K562 (cell line): ENCODE results near the gene PPFIA1. TPM values are rescaled to one million over a fixed set of nuclear protein-coding genes. Genes with fewer than 3 reads are reported as not detected.

Source experiments
- ATAC-seq: fragments of 200-7000 bp; cut with Tn5 transposase; 3 replicates; pipeline ENCODE4 v1.9.1; 2020; ENCODE audit warnings: moderate library complexity
- BruUV-seq: library from RNA; stranded (reverse); fragments of 400-500 nt; replicated peaks from 2 replicates; lab custom pipeline; 2021; lab: Mats Ljungman, UMichigan
- CTCF ChIA-PET: fragments of 300-600 bp; formaldehyde crosslinking; extraction: SDS; loops from one replicate; lab custom pipeline; 2021; ENCODE audit warnings: low intra/inter-chr PET ratio; lab: Yijun Ruan, JAX
- POLR2A ChIA-PET: fragments of 300-600, 350-650 bp; sonication (Branson Sonifier 250); formaldehyde crosslinking; extraction: SDS; loops from one replicate; lab custom pipeline; 2021; ENCODE audit warnings: antibody characterized with exemption, inconsistent platforms; lab: Yijun Ruan, JAX
- DNase-seq, 4 experiments: peaks; one replicate each; pipeline versions ENCODE4 v3.0.0 to v3.0.0-alpha.2; 2011 to 2018; ENCODE audit warnings: low spot score in 3 of 4, mixed read lengths in 3 of 4; ENCODE audit errors: extremely low read depth in 1 of 4
- FAIRE-seq: peaks from 2 replicates; lab custom pipeline; 2011; peaks lifted over from hg19 to GRCh38; lab: Jason Lieb, UNC
- H2AFZ ChIP-seq: 2 replicates; pipeline ENCODE4 v1.6.0; 2011; ENCODE audit warnings: low read depth, low read length, control low read depth, inconsistent platforms
- H3K27ac ChIP-seq: fragments of 200-600 bp; 3 replicates; pipeline ENCODE4 v1.8.0; 2011; ENCODE audit warnings: low read depth, mild to moderate bottlenecking, control low read depth, inconsistent platforms, low read length, moderate library complexity, mixed read lengths; ENCODE audit errors: extremely low read depth
- H3K27me3 ChIP-seq, 2 experiments: fragments of 300-600 bp in 1 of 2; 2 replicates in 1 of 2; 3 replicates in 1 of 2; pipeline versions ENCODE4 v1.6.0 to v1.8.0; 2011; ENCODE audit warnings: inconsistent platforms in 2 of 2, low read length in 2 of 2, mild to moderate bottlenecking in 1 of 2, mixed read lengths in 1 of 2, moderate library complexity in 1 of 2; ENCODE audit not compliant: control insufficient read depth in 2 of 2, insufficient read depth in 2 of 2
- H3K36me3 ChIP-seq: fragments of 300-600 bp; 3 replicates; pipeline ENCODE4 v1.8.0; 2011; ENCODE audit warnings: mild to moderate bottlenecking, low read length, inconsistent platforms; ENCODE audit not compliant: control insufficient read depth, insufficient read depth
- H3K4me1 ChIP-seq, 2 experiments: fragments of 200-600 bp in 1 of 2; replicated peaks in 1 of 2; 2 replicates in 1 of 2; 3 replicates in 1 of 2; pipeline versions ENCODE4 v1.5.1 to v1.8.0; 2011; ENCODE audit warnings: inconsistent platforms in 2 of 2, low read length in 2 of 2, mild to moderate bottlenecking in 1 of 2, mixed read lengths in 1 of 2, moderate library complexity in 1 of 2; ENCODE audit not compliant: control insufficient read depth in 2 of 2, insufficient read depth in 2 of 2
- H3K4me2 ChIP-seq: 2 replicates; pipeline ENCODE4 v1.6.1; 2011; ENCODE audit warnings: low read length, control low read depth, inconsistent platforms, mixed read lengths; ENCODE audit not compliant: insufficient read depth
- H3K4me3 ChIP-seq: fragments of 200-600 bp; sonication (generic), shearing (Covaris generic); 2 replicates; pipeline ENCODE4 v1.5.1; 2016; ENCODE audit warnings: control low read depth, inconsistent platforms
- H3K79me2 ChIP-seq: fragments of 200-600 bp; 3 replicates; pipeline ENCODE4 v1.8.0; 2011; ENCODE audit warnings: low read length, inconsistent platforms; ENCODE audit not compliant: control insufficient read depth, insufficient read depth
- H3K9ac ChIP-seq, 2 experiments: 2 replicates each; pipeline versions ENCODE4 v1.6.0 to v1.6.1; 2011; ENCODE audit warnings: low read depth in 2 of 2, low read length in 2 of 2, control low read depth in 1 of 2, inconsistent platforms in 1 of 2, mild to moderate bottlenecking in 1 of 2, mixed read lengths in 1 of 2; ENCODE audit not compliant: insufficient read depth in 1 of 2
- H3K9me1 ChIP-seq: one replicate; pipeline ENCODE4 v1.6.0; 2011; ENCODE audit warnings: inconsistent platforms, mild to moderate bottlenecking, low read length, moderate library complexity; ENCODE audit not compliant: control insufficient read depth, insufficient read depth
- H3K9me3 ChIP-seq: replicated peaks from 2 replicates; pipeline ENCODE4 v1.5.1; 2011; ENCODE audit warnings: low read depth, low read length, inconsistent platforms; ENCODE audit not compliant: control insufficient read depth, insufficient read depth
- H4K20me1 ChIP-seq: replicated peaks from 2 replicates; pipeline ENCODE4 v1.6.1; 2011; ENCODE audit warnings: low read length, inconsistent platforms, mixed read lengths; ENCODE audit not compliant: control insufficient read depth, insufficient read depth
- CBX5 ChIP-seq: IDR thresholded peaks from 2 replicates; pipeline ENCODE4 v1.6.1; 2014; ENCODE audit warnings: low read depth, borderline replicate concordance
- ETS1 ChIP-seq: conservative IDR thresholded peaks from 2 replicates; pipeline ENCODE4 v1.6.1; 2011; ENCODE audit warnings: low read depth, mild to moderate bottlenecking, low read length; ENCODE audit not compliant: control insufficient read depth
- NONO ChIP-seq, 2 experiments: fragments of 200-400 bp in 1 of 2; fragments of 450-650 bp in 1 of 2; formaldehyde crosslinking in 1 of 2; IDR thresholded peaks; 2 replicates each; pipeline ENCODE4 v1.6.1; 2017; ENCODE audit warnings: low read depth in 2 of 2, mild to moderate bottlenecking in 2 of 2, moderate library complexity in 2 of 2, low read length in 1 of 2
- RCOR1 ChIP-seq, 2 experiments: IDR thresholded peaks; 2 replicates each; pipeline ENCODE4 v1.6.1; 2012; ENCODE audit warnings: low read depth in 2 of 2, low read length in 2 of 2, borderline replicate concordance in 1 of 2, improper control_type of control experiment in 1 of 2
- ZNF263 ChIP-seq: sonication (generic); formaldehyde crosslinking; IDR thresholded peaks from 2 replicates; pipeline ENCODE4 v1.8.0; 2022; ENCODE audit warnings: mild to moderate bottlenecking, missing genetic modification reagents, borderline replicate concordance
- WGBS: fragments of 100-300 bp; shearing (Covaris generic); methylation state at CpG from one replicate; pipeline ENCODE4 v1.1.6; 2016; ENCODE audit warnings: low coverage, mixed read lengths; ENCODE audit not compliant: insufficient coverage; ENCODE audit errors: missing lambda C conversion rate; 5-methylcytosine and 5-hydroxymethylcytosine counted together
- in situ Hi-C: fragments of 300-500 bp; cut with MboI; formaldehyde crosslinking; loops from 4 replicates; pipeline ENCODE4 v1.15.0; 2018; ENCODE audit warnings: inconsistent platforms, mixed read lengths
- intact Hi-C: fragments of 100-400 bp; cut with micrococcal nuclease; formaldehyde crosslinking; loops from 2 replicates; pipeline ENCODE4 v1.14.2; 2022
- polyA plus RNA-seq, 8 experiments: library from polyadenylated mRNA; depleted of rRNA in 4 of 8; stranded (reverse) in 5 of 8; unstranded in 3 of 8; fragments of >200 nt; fragmentation: Nextera tagmentation in 2 of 8; fragmentation: Illumina TruSeq in 1 of 8; extraction: Ambion mirVana in 2 of 8; extraction: Trizol in 1 of 8; gene quantifications; 2 replicates each; pipeline versions ENCODE4 v1.2.1 to v1.2.3, GENCODE V29; 2011 to 2014; ENCODE audit warnings: inconsistent platforms in 1 of 8, missing spikeins in 1 of 8
- total RNA-seq, 7 experiments: library from RNA; depleted of rRNA in 6 of 7; stranded (reverse); fragments of >200 nt in 6 of 7; fragmentation: Illumina TruSeq in 2 of 7; extraction: Trizol in 2 of 7; gene quantifications; 2 replicates each; pipeline versions ENCODE4 v1.2.1 to v1.2.3, GENCODE V29; 2011 to 2021; ENCODE audit warnings: low replicate concordance in 1 of 7
- TF ChIP-seq, protein P1 (sequence below): fragments of 450-650 bp; IDR thresholded peaks from 2 replicates; pipeline ENCODE4 v1.6.1; 2016; ENCODE audit warnings: mild to moderate bottlenecking, moderate library complexity

PPFIA1 gene
- total and polyA plus RNA-seq, 9 of the 15 experiments (the other 6 are each of a cell fraction or from before 2014, with no cell fraction given) = 9.9 to 41.5 (median 28.5) TPM

DNA sequence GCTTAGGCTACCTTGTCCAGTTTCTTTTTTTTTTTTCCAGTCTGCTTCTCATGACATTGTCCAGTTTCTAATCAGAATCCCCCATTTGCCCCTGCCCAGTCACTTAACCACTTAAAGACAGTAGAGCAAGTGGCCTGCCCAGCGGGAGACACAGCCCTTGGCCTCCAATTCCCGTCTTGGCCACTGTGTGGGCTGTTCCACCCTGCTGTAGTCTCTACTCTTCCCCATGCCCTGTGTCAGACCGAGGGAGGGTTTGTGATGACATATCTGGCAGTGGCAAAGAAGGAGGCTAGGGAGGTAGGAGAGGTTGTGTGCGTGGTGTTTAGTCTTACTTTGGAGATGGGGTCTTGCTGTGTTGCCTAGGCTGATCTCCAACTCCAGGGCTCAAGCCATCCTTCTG lies 11.5 kb downstream of the PPFIA1 start:
- no peaks in the 10 kb centered on the region; a peak in 1 of 5 replicates for H3K4me1 ChIP-seq
- 0 out of 2 replicates have a peak, but pooled peaks cover 13% of the 10 kb centered on the region for H4K20me1 ChIP-seq
- ChIA-PET POLR2A (interaction anchor here (0.7 kb wide), 1 partner anchor 52 kb away, joined by 3 read pairs; no protein-coding TSS in a partner anchor), CTCF (no interaction called here)
- no peak overlapping the region for H2AFZ ChIP-seq
- no peaks in the 10 kb centered on the region for H3K27me3 ChIP-seq
- intact Hi-C loops = no loop called here
- TF ChIP-seq, protein P1, sequence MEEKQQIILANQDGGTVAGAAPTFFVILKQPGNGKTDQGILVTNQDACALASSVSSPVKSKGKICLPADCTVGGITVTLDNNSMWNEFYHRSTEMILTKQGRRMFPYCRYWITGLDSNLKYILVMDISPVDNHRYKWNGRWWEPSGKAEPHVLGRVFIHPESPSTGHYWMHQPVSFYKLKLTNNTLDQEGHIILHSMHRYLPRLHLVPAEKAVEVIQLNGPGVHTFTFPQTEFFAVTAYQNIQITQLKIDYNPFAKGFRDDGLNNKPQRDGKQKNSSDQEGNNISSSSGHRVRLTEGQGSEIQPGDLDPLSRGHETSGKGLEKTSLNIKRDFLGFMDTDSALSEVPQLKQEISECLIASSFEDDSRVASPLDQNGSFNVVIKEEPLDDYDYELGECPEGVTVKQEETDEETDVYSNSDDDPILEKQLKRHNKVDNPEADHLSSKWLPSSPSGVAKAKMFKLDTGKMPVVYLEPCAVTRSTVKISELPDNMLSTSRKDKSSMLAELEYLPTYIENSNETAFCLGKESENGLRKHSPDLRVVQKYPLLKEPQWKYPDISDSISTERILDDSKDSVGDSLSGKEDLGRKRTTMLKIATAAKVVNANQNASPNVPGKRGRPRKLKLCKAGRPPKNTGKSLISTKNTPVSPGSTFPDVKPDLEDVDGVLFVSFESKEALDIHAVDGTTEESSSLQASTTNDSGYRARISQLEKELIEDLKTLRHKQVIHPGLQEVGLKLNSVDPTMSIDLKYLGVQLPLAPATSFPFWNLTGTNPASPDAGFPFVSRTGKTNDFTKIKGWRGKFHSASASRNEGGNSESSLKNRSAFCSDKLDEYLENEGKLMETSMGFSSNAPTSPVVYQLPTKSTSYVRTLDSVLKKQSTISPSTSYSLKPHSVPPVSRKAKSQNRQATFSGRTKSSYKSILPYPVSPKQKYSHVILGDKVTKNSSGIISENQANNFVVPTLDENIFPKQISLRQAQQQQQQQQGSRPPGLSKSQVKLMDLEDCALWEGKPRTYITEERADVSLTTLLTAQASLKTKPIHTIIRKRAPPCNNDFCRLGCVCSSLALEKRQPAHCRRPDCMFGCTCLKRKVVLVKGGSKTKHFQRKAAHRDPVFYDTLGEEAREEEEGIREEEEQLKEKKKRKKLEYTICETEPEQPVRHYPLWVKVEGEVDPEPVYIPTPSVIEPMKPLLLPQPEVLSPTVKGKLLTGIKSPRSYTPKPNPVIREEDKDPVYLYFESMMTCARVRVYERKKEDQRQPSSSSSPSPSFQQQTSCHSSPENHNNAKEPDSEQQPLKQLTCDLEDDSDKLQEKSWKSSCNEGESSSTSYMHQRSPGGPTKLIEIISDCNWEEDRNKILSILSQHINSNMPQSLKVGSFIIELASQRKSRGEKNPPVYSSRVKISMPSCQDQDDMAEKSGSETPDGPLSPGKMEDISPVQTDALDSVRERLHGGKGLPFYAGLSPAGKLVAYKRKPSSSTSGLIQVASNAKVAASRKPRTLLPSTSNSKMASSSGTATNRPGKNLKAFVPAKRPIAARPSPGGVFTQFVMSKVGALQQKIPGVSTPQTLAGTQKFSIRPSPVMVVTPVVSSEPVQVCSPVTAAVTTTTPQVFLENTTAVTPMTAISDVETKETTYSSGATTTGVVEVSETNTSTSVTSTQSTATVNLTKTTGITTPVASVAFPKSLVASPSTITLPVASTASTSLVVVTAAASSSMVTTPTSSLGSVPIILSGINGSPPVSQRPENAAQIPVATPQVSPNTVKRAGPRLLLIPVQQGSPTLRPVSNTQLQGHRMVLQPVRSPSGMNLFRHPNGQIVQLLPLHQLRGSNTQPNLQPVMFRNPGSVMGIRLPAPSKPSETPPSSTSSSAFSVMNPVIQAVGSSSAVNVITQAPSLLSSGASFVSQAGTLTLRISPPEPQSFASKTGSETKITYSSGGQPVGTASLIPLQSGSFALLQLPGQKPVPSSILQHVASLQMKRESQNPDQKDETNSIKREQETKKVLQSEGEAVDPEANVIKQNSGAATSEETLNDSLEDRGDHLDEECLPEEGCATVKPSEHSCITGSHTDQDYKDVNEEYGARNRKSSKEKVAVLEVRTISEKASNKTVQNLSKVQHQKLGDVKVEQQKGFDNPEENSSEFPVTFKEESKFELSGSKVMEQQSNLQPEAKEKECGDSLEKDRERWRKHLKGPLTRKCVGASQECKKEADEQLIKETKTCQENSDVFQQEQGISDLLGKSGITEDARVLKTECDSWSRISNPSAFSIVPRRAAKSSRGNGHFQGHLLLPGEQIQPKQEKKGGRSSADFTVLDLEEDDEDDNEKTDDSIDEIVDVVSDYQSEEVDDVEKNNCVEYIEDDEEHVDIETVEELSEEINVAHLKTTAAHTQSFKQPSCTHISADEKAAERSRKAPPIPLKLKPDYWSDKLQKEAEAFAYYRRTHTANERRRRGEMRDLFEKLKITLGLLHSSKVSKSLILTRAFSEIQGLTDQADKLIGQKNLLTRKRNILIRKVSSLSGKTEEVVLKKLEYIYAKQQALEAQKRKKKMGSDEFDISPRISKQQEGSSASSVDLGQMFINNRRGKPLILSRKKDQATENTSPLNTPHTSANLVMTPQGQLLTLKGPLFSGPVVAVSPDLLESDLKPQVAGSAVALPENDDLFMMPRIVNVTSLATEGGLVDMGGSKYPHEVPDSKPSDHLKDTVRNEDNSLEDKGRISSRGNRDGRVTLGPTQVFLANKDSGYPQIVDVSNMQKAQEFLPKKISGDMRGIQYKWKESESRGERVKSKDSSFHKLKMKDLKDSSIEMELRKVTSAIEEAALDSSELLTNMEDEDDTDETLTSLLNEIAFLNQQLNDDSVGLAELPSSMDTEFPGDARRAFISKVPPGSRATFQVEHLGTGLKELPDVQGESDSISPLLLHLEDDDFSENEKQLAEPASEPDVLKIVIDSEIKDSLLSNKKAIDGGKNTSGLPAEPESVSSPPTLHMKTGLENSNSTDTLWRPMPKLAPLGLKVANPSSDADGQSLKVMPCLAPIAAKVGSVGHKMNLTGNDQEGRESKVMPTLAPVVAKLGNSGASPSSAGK = no peak
- TF ChIP-seq ZNF263 = no peak
- no peak for TF ChIP-seq NONO (IDR thresholded peaks at IDR 0.05; ENCODE audit: low read depth in 2 of 2, low read length in 1 of 2)
- no peak for TF ChIP-seq CBX5
- no peak for TF ChIP-seq ETS1
- TF ChIP-seq RCOR1 (IDR thresholded peaks at IDR 0.05; ENCODE audit: borderline replicate concordance in 1 of 2, low read depth in 2 of 2, low read length in 2 of 2) = no peak
- H3K4me2 ChIP-seq = no peak overlapping the region
- H3K9me3 ChIP-seq = no peaks in the 10 kb centered on the region
- no peak for FAIRE-seq
- H3K4me3 ChIP-seq = no peak overlapping the region
- 86% methylated on average over 4 of the region's 4 CpGs for WGBS
- ATAC-seq = peak; percentile 62
- H3K27ac ChIP-seq = no peak overlapping the region
- no peak for DNase-seq
- peaks cover 22% of the 10 kb centered on the region for H3K79me2 ChIP-seq
- peaks cover 4% of the 10 kb centered on the region for H3K9me1 ChIP-seq
- in situ Hi-C loops = no loop called here
- H3K9ac ChIP-seq = no peak overlapping the region
- H3K36me3 ChIP-seq = peaks cover 81% of the 10 kb centered on the region; the same call in 2 of the 3 replicates
- no TSS peak for BruUV-seq
